ENCODE results near the gene SYNPO2.
"Not testable (repeated sequence)": the region's sequence is repeated elsewhere in the genome, so short reads cannot be mapped to it uniquely, and the experiment has no call there.

SYNPO2 gene

DNA sequence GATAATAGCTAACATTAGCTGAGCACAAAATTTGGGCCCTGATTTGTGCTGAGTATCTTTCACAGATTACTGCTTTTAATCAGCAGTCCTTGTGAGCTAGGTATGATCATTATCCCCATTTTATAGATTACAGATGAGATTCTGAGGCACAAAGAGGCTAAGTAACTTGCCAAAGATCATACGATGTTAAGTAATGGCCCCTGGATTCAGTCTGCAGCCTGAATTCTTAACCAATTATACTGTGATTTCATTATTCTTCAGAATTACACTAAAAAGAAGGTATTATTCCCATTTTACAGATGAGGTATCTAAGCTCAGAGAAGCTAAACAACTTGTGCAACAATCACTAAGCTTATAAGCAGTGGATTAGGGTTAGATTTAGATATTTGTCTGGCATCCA, 149.1 kb downstream of the SYNPO2 start:
- no peak for DNase-seq

DNA sequence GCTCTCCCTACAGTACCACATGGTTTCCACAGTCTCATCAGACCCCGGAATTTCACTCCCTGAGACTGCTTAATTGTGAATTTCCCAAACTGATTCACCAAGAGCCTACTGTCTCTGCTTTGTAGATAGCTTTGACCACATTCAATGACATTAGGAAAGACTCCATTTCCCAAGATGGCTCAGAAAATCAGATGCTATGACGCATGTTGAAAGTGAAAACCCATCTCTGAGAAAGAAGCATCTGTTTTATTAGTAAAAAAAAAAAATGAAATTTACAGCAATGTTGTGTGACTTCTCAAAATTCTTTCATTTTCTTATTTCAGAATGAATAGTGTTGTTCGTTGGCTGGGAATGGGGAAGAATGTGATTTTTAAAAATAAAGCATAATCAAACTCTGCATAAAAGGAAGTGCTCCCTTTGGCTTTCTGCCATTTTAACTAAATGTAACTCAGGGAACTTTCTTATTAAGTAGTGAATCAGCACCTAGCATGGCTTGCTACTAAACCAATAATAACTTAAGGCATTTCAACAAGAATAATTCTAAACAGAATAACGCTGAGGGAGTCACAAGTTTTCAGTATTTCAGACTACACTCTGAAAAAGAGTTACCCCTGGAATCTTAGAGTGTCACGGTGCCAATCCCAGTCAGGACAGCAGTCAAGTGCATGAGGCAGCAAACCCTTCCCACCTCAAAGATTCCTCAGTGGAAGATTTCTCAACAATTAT, 149.6 kb downstream of the SYNPO2 start:
- DNase-seq, result no peak

DNA sequence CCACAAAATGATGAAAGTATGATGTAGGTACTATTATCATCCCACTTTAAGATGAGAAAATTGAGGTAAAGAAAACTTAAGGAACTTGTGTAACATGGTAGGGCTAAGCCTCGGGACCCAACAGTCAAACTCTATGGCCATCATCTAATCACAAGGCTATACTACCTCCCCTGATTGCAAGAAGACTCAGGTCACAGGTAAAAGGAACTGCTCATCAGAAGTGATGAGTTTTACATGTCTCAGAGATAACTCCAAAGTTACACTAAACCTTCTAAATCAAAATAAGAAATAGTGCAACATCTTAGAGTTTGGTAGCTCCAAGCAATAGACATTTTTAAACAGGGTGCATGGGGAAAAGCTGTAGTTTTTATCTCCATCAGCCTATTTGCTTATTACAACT, 150.5 kb downstream of the SYNPO2 start:
- DNase-seq, result no peak

DNA sequence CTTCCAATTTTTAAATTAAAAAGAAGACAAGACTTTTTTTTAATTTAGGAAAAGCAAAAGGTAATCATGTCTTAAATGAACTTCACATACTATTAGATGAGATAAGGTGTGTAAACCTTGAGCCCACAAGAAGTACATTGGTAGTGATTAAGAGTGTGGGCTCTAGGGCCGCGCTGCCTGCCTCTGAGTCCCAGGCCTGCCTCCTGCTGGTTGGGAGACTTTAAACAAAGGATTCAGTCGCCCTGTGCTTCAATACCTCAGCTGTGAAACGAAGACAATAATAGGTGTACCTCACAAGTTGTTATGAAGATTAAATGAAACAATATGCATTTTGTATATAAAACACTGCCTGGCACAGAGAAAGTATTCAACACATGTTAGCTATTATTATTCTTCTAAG, 151.1 kb downstream of the SYNPO2 start:
- no peak for DNase-seq

DNA sequence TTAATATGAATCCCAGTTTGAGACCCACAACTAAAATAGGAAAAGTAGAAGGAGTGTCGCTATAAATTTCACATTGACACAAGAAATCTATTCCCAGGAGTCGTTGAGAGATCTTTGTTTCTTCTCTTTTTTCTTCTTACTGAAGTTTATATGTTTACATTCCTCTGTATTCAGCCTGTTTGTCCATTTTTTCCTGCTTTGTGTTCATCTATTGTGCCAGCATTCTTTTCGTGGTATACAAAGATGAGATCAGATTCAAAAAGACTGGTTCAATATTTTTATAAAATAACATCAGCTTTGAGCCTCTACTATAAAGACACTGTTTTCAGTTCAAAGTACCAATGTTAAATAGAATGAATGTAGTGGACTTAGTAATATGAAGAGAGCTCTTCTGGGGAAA, 151.6 kb downstream of the SYNPO2 start:
- DNase-seq, result no peak

DNA sequence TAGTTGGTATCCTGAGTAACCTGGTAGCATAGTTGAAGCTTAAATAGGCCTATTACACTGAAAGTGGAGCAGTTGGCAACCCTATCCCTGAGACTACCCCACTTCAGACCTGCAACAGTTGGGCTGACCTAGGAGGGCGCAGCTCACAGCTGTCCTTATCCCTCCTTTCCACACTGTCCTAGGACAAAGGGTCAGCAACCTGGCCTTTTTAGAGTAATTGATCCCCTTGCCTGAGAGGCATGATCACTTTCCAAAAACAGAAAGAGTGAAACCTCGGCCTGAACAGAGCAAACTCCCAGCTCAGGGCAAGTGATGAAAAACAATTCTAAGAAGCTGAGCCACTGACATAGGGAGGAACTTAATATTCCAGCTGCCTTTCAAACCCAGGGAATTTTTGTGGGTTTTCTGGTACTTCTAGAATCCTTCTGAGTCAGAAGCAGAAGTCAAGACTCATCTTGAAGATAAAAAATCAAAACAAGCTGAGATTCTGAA, 152.1 kb downstream of the SYNPO2 start:
- no peak for DNase-seq

DNA sequence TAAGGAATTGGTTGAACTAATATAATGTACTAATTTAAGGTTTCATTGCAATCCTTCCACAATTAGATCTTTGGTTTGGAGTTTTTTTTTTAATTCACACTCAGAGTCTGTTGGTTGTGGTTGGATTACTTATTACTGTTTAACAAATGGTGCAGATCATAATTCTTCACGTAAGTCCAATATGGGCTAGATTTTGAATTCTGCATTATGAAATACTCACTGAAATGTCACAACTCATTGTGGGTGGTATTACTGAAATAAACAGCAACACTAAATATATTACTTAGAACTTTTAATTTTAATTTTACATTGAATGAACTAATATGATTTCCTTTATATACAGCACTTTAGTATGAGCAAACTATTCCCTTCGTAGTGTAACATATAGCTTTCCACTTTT, 152.7 kb downstream of the SYNPO2 start:
- no peak for DNase-seq

DNA sequence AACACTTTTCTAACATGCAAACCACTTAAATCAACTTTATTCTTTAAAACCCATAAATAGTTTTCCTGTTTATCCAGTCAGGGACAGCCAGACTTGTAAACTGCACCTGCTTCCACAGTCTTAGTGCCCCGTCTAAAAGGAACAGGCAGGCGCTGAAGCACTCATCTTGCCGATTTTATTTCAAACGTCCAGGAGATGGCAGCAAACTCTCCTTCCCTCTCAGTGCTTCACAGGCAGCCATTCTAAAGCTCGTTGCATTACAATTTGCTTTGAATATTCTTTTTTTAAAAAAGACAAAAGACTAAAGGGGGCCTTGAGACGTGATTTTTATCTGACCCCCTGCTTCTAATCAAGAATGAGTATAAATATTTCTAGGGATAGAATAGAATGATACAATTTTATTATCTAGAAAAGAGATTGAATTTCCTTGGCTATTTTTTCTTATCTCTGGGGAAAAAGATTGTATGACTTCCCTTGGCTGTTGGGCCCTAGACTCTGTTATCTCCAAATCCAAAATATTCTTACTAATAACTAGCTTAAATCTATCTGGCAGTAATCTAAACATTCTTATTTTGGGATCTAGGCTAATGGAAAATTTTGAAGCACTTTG, 153.4 kb downstream of the SYNPO2 start:
- DNase-seq, result peak; percentile 58

DNA sequence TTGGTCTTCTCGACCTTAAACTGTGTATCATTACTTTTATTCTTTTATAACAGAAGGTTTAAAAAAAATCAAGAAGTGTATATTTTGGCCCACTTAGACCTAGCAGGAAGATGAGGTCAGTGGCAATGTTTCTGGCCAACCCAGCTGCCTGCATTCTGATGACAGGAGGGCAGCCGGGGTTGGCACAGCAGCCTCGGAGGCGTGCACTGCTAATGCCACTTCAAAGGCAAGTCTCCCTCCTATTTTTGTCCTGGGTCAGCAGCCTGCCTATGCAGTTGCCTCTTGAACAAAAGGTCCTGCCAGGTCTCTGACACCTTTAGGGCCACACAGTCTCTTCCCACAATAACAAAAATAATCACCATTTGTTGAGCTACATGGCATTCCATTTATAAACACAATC, 157.6 kb downstream of the SYNPO2 start:
- DNase-seq, result no peak

DNA sequence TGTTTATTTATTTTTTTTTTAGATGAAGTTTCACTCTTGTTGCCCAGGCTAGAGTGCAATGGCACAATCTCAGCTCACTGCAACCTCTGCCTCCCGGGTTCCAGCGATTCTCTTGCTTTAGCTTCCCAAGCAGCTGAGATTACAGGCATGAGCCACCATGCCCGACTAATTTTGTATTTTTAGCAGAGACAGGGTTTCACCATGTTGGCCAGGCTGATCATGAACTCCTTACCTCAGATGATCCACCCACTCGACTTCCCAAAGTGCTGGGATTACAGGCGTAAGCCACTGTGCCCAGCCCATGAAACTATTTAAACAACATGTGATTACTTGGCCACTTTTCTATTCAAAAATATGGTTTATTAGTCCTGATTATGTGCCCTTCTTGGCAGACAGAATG, 158.4 kb downstream of the SYNPO2 start:
- not testable (repeated sequence) for DNase-seq

DNA sequence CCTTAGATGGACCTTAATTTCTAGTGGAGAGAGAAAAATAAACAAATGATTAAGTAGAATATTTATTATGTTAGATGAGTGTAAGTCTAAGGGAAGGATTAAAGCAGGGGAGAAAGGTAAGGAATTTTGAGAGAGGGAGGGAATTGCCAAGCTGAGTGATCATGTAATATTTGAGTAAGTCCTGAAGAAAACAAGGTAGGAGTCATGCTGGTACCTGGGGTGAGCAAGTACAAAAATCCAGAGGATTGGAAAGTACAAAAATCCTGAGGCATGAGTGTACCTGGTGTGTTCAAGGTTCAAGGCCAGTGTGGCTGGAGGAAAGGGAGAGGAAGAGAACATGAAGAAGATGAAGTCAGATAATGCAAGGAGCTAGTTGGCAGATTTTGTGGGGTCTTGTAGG, 159.8 kb downstream of the SYNPO2 start:
- no peak for DNase-seq

DNA sequence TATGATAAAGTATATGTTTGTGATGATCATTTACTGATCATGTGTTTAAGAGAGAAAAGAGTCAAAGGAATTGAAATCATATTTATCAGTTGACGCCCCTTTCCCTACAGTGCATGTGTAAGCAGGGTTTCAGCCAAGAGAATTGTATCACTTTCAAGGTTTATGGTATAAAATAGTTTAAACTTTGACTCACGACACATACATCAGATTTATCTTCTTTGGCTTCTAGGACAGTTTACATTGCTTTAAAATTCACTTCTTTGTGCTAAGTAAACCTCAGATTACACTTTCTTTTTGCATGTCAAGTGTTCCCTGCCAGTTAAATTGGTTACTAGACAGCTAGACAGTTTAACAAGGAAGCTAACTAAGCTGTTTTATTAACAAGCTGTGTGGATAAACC, 160.7 kb downstream of the SYNPO2 start:
- DNase-seq, result no peak

DNA sequence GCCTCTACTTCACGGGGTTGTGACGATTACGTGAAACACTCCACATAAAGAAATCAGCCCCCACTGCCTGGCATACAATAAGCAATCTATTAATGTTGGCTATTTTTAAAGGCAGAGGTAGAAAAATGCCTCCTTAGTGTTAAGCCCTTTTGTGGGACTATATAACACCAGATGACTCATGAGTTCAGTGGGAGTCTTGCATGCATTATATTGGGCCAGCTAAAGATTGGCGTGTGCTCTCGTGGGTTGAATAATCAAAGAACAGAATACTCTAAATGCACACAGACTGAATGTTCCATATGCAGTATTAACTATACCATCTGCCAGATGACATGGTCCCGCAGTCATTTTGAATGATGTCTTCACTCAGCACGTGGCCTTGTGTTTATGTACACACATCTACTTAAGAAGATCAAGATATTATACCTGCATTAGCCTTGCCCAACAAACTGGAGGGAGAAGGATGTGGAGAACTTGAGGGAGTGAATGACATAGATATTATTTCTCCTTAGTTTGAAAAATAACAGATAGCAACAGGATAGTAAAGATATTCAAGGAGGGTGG, 162.0 kb downstream of the SYNPO2 start:
- no peak for DNase-seq

DNA sequence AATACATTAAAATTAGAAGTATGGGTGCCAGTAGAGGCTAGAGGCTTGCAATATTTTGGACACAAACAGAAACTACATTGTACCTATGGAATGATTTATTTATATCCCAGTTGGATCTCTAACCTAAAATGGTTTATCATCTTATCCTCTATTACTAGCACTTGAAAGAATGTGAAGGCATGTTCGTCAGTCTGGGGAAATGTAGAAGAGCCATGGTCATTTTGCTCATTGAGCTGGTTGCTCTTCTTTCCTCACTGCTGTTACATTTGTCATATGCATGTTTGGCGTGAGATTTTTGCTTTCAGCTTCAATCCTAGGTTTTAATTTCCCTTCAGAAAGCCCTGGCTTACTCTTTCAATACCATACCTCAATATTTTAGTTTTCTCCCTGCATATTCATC, 164.6 kb downstream of the SYNPO2 start:
- DNase-seq, result no peak

DNA sequence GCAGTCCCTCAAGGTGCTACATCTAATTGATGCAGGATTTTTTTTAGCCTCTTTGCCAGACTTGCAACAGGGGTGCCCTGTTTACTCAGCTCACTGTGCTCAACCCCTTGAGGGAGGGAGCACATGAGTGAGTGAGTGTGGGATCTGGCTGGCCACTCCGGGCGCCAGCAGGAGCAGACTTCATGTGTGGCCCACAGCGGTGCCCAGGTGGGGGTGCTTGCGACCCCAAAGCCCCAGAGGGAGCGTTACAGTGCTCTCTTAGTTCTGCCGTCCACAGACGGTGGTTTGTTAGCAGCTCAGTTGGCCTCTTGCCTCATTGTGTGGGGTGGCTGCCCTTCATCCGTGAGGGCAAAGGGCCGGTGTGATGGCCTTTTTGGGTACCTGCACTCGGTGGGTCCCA, 165.3 kb downstream of the SYNPO2 start:
- no peak for DNase-seq

DNA sequence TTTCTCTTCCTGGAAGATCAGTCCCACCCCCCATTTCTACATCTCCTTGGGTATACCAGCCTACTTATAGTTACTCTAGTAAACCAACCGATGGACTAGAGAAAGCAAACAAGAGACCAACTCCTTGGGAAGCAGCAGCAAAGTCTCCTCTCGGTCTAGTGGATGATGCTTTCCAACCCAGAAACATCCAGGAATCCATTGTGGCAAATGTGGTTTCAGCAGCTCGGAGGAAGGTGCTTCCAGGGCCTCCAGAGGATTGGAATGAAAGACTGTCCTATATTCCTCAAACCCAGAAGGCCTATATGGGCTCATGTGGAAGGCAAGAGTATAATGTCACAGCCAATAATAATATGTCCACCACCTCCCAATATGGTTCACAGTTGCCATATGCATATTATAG, 168.8 kb downstream of the SYNPO2 start:
- DNase-seq, result no peak

DNA sequence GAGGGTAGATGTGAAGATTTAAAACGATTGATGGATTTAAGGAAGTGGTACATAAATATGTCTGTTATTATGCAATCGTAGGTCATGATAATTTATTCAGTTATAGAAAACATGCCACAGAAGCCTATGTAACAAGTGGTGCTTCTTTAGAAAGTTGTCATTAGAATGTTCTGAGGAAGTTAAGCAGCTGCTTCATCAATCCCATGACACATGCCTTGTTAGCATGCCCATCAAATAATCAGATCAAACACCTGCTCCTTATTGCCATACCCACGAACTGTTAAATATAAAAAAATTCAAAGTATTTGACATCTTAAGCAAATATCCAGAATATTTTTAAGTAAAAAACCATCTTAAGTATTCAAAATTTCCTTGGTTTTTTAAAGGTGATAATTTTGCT, 170.6 kb downstream of the SYNPO2 start:
- no peak for DNase-seq

DNA sequence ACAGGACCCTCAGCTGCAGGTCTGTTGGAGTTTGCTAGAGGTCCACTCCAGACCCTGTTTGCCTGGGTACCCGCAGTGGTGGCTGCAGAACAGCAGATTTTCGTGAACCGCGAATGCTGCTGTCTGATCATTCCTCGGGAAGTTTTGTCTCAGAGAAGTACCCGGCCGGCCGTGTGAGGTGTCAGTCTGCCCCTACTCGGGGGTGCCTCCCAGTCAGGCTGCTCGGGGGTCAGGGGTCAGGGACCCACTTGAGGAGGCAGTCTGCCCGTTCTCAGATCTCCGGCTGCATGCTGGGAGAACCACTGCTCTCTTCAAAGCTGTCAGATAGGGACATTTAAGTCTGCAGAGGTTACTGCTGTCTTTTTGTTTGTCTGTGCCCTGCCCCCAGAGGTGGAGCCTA, 178.5 kb downstream of the SYNPO2 start:
- not testable (repeated sequence) for DNase-seq

DNA sequence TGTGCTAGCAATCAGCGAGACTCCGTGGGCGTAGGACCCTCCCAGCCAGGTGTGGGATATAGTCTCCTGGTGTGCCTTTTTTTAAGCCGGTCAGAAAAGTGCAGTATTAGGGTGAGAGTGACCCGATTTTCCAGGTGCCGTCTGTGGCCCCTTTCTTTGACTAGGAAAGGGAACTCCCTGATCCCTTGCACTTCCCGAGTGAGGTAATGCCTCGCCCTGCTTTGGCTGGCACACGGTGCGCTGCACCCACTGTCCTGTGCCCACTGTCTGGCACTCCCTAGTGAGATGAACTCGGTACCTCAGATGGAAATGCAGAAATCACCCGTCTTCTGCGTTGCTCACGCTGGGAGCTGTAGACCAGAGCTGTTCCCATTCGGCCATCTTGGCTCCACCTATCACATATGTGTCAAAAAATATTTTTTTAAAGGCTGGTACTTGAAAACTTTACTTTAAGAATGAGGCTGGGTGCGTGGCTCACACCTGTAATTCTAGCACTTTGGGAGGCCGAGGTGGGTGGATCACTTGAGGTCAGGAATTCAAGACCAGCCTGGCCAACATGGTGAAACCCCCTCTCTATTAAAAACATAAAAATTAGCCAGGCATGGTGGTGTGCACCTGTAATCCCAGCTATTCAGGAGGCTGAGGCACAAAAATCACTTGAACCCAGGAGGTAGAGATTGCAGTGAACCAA, 179.2 kb downstream of the SYNPO2 start:
- DNase-seq, result not testable (repeated sequence)

DNA sequence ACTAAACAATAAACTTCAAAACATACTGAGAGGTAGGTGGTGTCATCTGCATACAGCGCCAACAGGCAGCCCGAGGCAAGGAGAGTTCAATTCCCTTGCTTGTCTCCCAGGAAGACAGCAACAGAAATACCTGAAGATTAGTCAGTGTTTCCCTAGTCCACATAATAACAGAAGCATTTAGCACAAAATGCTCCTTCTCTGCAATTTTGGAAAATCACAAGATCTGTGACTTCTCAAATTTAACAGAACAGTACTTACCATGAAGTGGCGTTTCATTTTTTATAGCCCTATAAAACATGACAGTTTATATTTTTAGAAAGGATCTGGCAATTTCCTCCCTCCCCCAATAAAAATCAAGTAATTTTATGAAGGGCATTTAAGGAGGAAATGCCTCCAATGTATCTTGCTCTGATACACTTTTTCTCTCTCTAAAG, 179.9 kb downstream of the SYNPO2 start:
- no peak for DNase-seq

DNA sequence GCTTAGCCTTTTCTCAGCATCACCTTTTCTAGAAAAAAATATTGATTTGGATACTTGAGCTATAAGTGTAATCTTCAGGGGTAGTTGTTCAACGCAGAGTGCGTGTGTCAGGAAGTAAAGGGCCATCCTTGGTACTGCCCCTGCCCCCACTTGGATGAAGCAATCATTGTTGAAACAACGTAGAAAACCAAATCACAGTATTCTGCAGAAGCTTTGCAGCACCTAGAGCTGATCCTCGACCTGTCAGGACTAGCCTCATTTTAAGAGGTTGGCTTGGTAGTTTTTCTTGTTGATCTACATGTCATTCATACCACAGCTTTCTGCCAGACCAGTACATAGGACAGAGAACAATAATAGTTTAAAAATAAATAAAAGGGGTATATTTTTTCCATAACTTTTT, 181.6 kb downstream of the SYNPO2 start:
- DNase-seq, result no peak

DNA sequence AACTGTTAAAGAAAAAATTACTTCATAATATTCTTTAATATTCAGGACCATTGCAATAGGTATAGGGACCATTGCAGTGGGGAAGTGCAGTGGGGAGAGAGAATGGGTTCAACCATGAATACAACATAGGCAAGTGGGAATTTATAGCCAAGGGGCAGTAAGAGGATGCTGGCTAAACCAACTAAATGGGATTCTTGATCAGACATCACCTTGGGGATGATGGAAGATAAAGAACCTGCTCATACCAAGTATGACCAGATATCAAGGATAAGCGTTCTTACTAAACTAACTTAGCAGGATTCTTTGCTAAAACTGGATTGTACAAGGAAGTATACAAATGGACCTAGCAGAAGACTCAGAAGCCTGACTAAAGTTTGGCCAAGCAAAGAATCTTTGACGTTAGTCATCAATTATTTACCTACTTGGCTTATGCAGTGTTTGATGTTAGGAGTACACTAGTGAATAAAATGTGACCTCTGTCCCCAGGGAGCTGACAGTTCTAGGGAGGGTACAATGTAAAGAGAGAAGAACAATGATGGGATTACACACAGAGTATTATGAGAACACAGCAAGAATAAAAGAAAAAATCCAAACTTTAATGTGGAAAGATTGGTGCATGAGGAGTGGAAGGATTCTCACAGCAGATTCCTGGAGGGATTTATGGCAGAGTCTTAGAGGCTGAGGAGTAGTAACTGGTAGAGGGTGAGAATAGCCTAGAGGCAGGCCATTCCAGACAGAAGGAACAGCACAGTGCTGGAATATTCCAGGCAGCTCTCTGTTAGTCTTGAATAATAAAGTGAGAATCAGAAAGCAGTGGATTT, 192.3 kb downstream of the SYNPO2 start:
- no peak for DNase-seq

DNA sequence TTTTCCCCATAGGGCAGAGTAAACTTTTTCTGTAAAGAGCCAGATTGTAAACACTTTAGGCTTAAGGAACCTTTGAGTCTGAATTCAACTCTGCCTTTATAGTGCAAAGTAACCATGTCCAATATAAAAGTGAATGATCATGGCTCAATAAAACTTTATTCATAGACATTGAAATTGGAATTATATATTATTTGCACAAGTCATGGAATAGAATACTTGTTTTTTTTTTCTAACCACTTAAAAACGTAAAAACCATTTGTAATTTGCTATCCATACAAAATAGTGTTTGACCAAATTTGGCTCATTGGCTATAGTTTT, 192.8 kb downstream of the SYNPO2 start:
- DNase-seq, result no peak

All from CD4-positive, alpha-beta T cell treated with Interleukin-15 for 1 hour (primary cell).